ENCODE data around the gene AJM1.
A peak's percentile ranks its signal among the peaks of the same experiment; 100 is the strongest.

AJM1 gene

DNA sequence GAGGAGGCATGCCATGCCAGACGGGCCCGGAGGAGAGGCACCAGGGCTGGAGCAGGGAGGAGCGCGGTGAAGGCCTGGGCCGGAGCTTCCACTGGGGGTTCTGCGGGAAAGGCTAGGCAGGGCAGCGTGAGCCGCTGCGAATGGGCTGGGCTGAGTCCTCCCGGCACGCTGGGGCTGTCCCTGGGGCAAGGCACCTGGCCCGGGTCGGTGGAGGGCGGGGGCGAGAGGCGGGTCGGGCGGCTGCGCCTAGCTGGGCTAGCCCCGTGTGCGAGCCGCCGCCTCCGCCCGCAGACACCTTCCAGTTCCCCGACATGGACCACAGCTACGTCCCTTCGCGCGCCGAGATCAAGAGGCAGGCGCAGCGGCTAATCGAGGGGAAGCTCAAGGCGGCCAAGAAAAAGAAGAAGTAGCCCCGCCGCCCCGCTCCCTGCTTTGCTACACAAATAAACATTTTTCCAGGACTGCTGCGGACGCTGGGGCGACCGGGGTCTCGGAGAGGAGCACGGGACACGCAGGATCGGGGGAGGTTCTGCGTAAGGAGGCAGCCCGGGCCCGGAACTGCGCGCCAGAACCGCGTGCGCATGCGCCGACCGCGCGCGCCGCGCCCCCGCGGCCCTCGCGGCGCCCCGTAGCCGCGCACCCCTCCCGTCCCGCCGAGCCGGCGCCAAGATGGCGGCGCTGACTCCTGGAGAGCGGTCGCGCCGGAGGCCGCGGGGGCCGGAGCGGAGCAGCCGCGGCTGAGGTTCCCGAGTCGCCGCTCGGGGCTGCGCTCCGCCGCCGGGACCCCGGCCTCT, 34.8 kb upstream of the AJM1 start, which contains the start of gene RABL6:
TSS of gene RABL6 (plus strand) at position 668 of the 794 bp plus-strand sequence. CDS start 249 bp downstream, outside the sequence.
- Mint-ChIP-seq H3K4me3 (peak within 1 kb of the TSS; percentile 88), H3K27me3 (ENCODE audit: low read depth, poor library complexity) (no peaks in the 10 kb centered on the region), H3K27ac (peak within 1 kb of the TSS; percentile 68), H3K9me3 (no peaks in the 10 kb centered on the region), H3K4me1 (peaks cover 40% of the 10 kb centered on the region), H3K36me3 (ENCODE audit: low read depth) (peaks cover 30% of the 10 kb centered on the region)
- DNase-seq, result peak; percentile 81
- no peak for TF ChIP-seq CTCF (IDR thresholded peaks at IDR 0.05)

- peak overlapping the region; percentile 68 for H3K27ac Mint-ChIP-seq
- no peaks in the 10 kb centered on the region for H3K27me3 Mint-ChIP-seq (ENCODE audit: low read depth, poor library complexity)
- peaks cover 46% of the 10 kb centered on the region for H3K4me1 Mint-ChIP-seq
- TF ChIP-seq CTCF (IDR thresholded peaks at IDR 0.05), result no peak
- peak; percentile 62 for DNase-seq
- H3K36me3 Mint-ChIP-seq (ENCODE audit: low read depth), result peaks cover 37% of the 10 kb centered on the region
- H3K9me3 Mint-ChIP-seq, result no peaks in the 10 kb centered on the region
- H3K4me3 Mint-ChIP-seq, result peak overlapping the region; percentile 88
These were observed 34.0 kb upstream of the AJM1 start for GRCh38 chr9:136808075-136808805.

DNA sequence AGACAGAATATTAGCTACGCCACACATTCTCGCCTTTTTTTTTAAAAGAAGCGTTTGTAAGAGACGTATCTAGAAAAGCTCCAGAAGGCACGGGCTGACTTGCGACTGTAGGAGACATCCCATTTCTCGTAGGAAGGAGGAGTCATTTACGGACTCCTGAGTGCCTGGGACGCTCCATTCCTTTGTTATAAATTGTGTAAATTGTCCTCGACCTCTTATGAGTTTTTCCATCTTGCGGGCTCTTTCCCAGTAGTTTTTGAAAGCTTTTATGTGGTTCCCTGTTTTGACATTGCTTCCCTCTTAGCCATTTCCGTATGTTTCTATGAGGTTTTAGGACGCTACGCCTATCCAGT, 33.5 kb upstream of the AJM1 start:
- no peak for TF ChIP-seq CTCF (IDR thresholded peaks at IDR 0.05)
- peaks cover 47% of the 10 kb centered on the region for H3K4me1 Mint-ChIP-seq
- peaks cover 38% of the 10 kb centered on the region for H3K36me3 Mint-ChIP-seq (ENCODE audit: low read depth)
- peaks cover 3% of the 10 kb centered on the region for H3K27me3 Mint-ChIP-seq (ENCODE audit: low read depth, poor library complexity)
- no peak for DNase-seq
- peak overlapping the region; percentile 68 for H3K27ac Mint-ChIP-seq
- no peaks in the 10 kb centered on the region for H3K9me3 Mint-ChIP-seq
- H3K4me3 Mint-ChIP-seq, result peak overlapping the region; percentile 88

DNA sequence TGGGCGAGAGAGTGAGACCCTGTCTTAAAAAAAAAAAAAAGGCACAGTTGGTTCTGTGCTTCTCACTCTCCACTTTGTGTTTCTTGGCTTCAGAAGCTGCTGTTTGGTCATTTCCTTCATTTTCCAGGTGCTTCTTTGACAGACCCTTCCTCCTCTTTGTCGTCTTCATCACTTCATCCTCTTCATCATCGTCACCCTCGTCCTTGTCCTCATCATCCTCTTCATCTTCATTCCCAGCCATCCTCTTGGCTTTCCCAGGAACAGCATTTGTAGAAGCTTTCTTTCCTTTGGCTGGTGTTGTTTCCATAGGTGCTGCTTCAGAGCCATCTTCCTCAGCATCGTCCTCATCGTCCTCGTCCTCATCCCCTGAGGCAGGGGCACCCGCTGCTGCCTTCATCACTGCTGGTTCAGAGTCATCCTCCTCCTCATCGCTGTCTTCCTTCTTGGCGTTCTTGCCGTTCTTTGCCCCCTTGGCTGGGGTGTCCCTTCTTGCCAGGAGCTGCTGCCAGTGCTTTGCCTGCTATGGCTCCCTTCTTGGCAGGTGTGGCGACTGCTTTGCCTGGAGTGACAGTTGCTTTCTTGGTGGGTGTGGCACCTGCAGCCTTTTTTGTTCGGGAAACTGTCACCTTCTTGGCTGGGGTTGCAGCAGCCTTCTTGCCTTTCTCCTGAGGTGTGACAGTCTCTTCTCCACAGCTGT, 27.4 kb upstream of the AJM1 start:
- no peak for TF ChIP-seq CTCF (IDR thresholded peaks at IDR 0.05)
- H3K27ac Mint-ChIP-seq, result peak overlapping the region; percentile 76
- H3K27me3 Mint-ChIP-seq (ENCODE audit: low read depth, poor library complexity), result peaks cover 17% of the 10 kb centered on the region
- peaks cover 76% of the 10 kb centered on the region for H3K36me3 Mint-ChIP-seq (ENCODE audit: low read depth)
- H3K4me3 Mint-ChIP-seq, result no peak overlapping the region
- peaks cover 26% of the 10 kb centered on the region for H3K4me1 Mint-ChIP-seq
- H3K9me3 Mint-ChIP-seq, result peaks cover 7% of the 10 kb centered on the region
- DNase-seq, result no peak

GRCh38 chr9:136815422-136815782, 26.9 kb upstream of the AJM1 start:
- TF ChIP-seq CTCF (IDR thresholded peaks at IDR 0.05), result no peak
- H3K27ac Mint-ChIP-seq, result no peak overlapping the region
- no peak for DNase-seq
- H3K4me3 Mint-ChIP-seq, result no peak overlapping the region
- H3K4me1 Mint-ChIP-seq, result peaks cover 22% of the 10 kb centered on the region
- H3K36me3 Mint-ChIP-seq (ENCODE audit: low read depth), result peaks cover 71% of the 10 kb centered on the region
- peaks cover 22% of the 10 kb centered on the region for H3K27me3 Mint-ChIP-seq (ENCODE audit: low read depth, poor library complexity)
- peaks cover 7% of the 10 kb centered on the region for H3K9me3 Mint-ChIP-seq

All from nephron progenitor cell (in vitro differentiated cells).